H1 (cell line): ENCODE measurements around the gene ELAVL2. TPM values are rescaled to one million over a fixed set of nuclear protein-coding genes. Genes with fewer than 3 reads are reported as not detected.

Experiments
- CTCF ChIA-PET: fragments of 300-600 bp; sonication (Branson Sonifier 250); formaldehyde crosslinking; loops from one replicate; lab custom pipeline; 2021; ENCODE audit not compliant: partially characterized antibody; lab: Charles Lee
- POLR2A ChIA-PET: fragments of 300-600 bp; sonication (Branson Sonifier 250); formaldehyde crosslinking; loops from one replicate; lab custom pipeline; 2021; ENCODE audit warnings: inconsistent platforms; ENCODE audit not compliant: partially characterized antibody; lab: Charles Lee
- DNase-seq, 2 experiments: peaks; one replicate each; pipeline versions ENCODE4 v3.0.0 to v3.0.0-alpha.2; 2010 to 2022; ENCODE audit warnings: low spot score in 2 of 2, low read depth in 1 of 2, mixed read lengths in 1 of 2
- FAIRE-seq: peaks from 2 replicates; lab custom pipeline; 2011; peaks lifted over from hg19 to GRCh38; lab: Jason Lieb, UNC
- H2AFZ ChIP-seq: 2 replicates; pipeline ENCODE4 v1.8.1; 2012; ENCODE audit warnings: low read length, inconsistent platforms
- H2AK5ac ChIP-seq: 2 replicates; pipeline ENCODE4 v1.6.1; 2013; ENCODE audit warnings: low read depth, low read length
- H2BK120ac ChIP-seq: replicated peaks from 2 replicates; pipeline ENCODE3; 2013; ENCODE audit warnings: low read depth, low read length, inconsistent platforms
- H2BK12ac ChIP-seq: 2 replicates; pipeline ENCODE4 v1.6.1; 2013; ENCODE audit warnings: low read depth, low read length
- H2BK15ac ChIP-seq: 2 replicates; pipeline ENCODE4 v1.6.1; 2013; ENCODE audit warnings: low read length
- H2BK20ac ChIP-seq: 2 replicates; pipeline ENCODE4 v1.6.1; 2013; ENCODE audit warnings: low read length
- H2BK5ac ChIP-seq: 2 replicates; pipeline ENCODE4 v1.6.1; 2013; ENCODE audit warnings: low read depth, low read length
- H3K14ac ChIP-seq: 2 replicates; pipeline ENCODE4 v1.6.1; 2013; ENCODE audit warnings: inconsistent platforms; ENCODE audit not compliant: insufficient read length
- H3K18ac ChIP-seq: 2 replicates; pipeline ENCODE4 v1.6.1; 2013; ENCODE audit warnings: low read length; ENCODE audit errors: extremely low read depth
- H3K23ac ChIP-seq: 2 replicates; pipeline ENCODE4 v1.6.1; 2013; ENCODE audit warnings: inconsistent platforms; ENCODE audit not compliant: insufficient read length
- H3K23me2 ChIP-seq: 2 replicates; pipeline ENCODE4 v1.6.1; 2013; ENCODE audit warnings: low read depth, low read length
- H3K27ac ChIP-seq: 2 replicates; pipeline ENCODE4 v1.6.1; 2011; ENCODE audit warnings: low read depth, low read length, inconsistent platforms
- H3K27me3 ChIP-seq, 4 experiments: replicated peaks in 1 of 4; 1 replicate in 1 of 4; 2 replicates in 3 of 4; pipeline versions ENCODE4 v1.6.1 to v1.8.1; 2011 to 2013; ENCODE audit warnings: low read length in 3 of 4, mild to moderate bottlenecking in 3 of 4, inconsistent platforms in 2 of 4, mixed read lengths in 2 of 4, moderate library complexity in 1 of 4; ENCODE audit not compliant: control insufficient read depth in 3 of 4, insufficient read depth in 3 of 4; ENCODE audit errors: extremely low read depth in 1 of 4
- H3K36me3 ChIP-seq, 4 experiments: 2 replicates each; pipeline versions ENCODE4 v1.6.1 to v1.8.1; 2011 to 2013; ENCODE audit warnings: mild to moderate bottlenecking in 4 of 4, low read length in 3 of 4, moderate library complexity in 2 of 4, control low read depth in 1 of 4, inconsistent platforms in 1 of 4; ENCODE audit not compliant: insufficient read depth in 4 of 4, control insufficient read depth in 2 of 4
- H3K4ac ChIP-seq: replicated peaks from 2 replicates; pipeline ENCODE3; 2013; ENCODE audit warnings: low read length, low read depth, mixed read lengths, inconsistent platforms; ENCODE audit not compliant: insufficient read length
- H3K4me1 ChIP-seq, 4 experiments: replicated peaks in 1 of 4; 1 replicate in 1 of 4; 2 replicates in 3 of 4; pipeline versions ENCODE4 v1.6.1 to v1.8.1; 2011 to 2013; ENCODE audit warnings: low read length in 3 of 4, inconsistent platforms in 2 of 4, mixed read lengths in 1 of 4; ENCODE audit not compliant: insufficient read depth in 4 of 4, control insufficient read depth in 3 of 4
- H3K4me2 ChIP-seq, 2 experiments: 2 replicates each; pipeline versions ENCODE4 v1.6.1 to v1.8.1; 2011 to 2013; ENCODE audit warnings: low read depth in 2 of 2, low read length in 2 of 2, control low read depth in 1 of 2, inconsistent platforms in 1 of 2, mild to moderate bottlenecking in 1 of 2; ENCODE audit not compliant: insufficient read depth in 1 of 2
- H3K4me3 ChIP-seq, 4 experiments: fragments of 200-600, 300-600 bp in 1 of 4; sonication (generic), shearing (Covaris generic), sonication (Bioruptor Twin) in 1 of 4; 2 replicates each; pipeline versions ENCODE4 v1.5.1 to v1.8.1; 2011 to 2016; ENCODE audit warnings: low read length in 4 of 4, low read depth in 3 of 4, control low read depth in 2 of 4, inconsistent platforms in 2 of 4, mild to moderate bottlenecking in 2 of 4, mixed read lengths in 1 of 4, moderate library complexity in 1 of 4; ENCODE audit not compliant: insufficient read depth in 2 of 4; ENCODE audit errors: extremely low read depth in 1 of 4
- H3K56ac ChIP-seq: replicated peaks from 2 replicates; pipeline ENCODE3; 2013; ENCODE audit warnings: low read depth, mild to moderate bottlenecking, mixed read lengths, low read length, inconsistent platforms; ENCODE audit not compliant: insufficient read length
- H3K79me1 ChIP-seq: 2 replicates; pipeline ENCODE4 v1.6.1; 2013; ENCODE audit warnings: low read depth, low read length, control low read depth
- H3K79me2 ChIP-seq, 2 experiments: 2 replicates each; pipeline versions ENCODE4 v1.6.1 to v1.8.1; 2012 to 2013; ENCODE audit warnings: low read length in 2 of 2, mild to moderate bottlenecking in 2 of 2, inconsistent platforms in 1 of 2; ENCODE audit not compliant: insufficient read depth in 2 of 2, control insufficient read depth in 1 of 2
- H3K9ac ChIP-seq, 4 experiments: replicated peaks in 1 of 4; 1 replicate in 1 of 4; 2 replicates in 3 of 4; pipeline versions ENCODE4 v1.6.1 to v1.8.1; 2011 to 2013; ENCODE audit warnings: low read depth in 3 of 4, low read length in 3 of 4, control low read depth in 2 of 4, mild to moderate bottlenecking in 2 of 4, moderate library complexity in 2 of 4, inconsistent platforms in 1 of 4; ENCODE audit errors: extremely low read depth in 1 of 4
- H3K9me3 ChIP-seq, 2 experiments: 2 replicates each; pipeline versions ENCODE4 v1.6.1 to v1.8.1; 2012 to 2013; ENCODE audit warnings: mild to moderate bottlenecking in 2 of 2, moderate library complexity in 2 of 2, control low read depth in 1 of 2, inconsistent platforms in 1 of 2, low read depth in 1 of 2, low read length in 1 of 2, mixed read lengths in 1 of 2; ENCODE audit not compliant: insufficient read depth in 2 of 2
- H4K20me1 ChIP-seq, 2 experiments: replicated peaks in 1 of 2; 2 replicates each; pipeline versions ENCODE3 to v1.8.1; 2011 to 2013; ENCODE audit warnings: inconsistent platforms in 2 of 2, low read length in 2 of 2, mild to moderate bottlenecking in 1 of 2; ENCODE audit not compliant: insufficient read depth in 2 of 2, control insufficient read depth in 1 of 2
- H4K5ac ChIP-seq: 2 replicates; pipeline ENCODE4 v1.6.1; 2013; ENCODE audit warnings: low read length, low read depth, mixed read lengths, inconsistent platforms; ENCODE audit not compliant: insufficient read length
- H4K8ac ChIP-seq: 2 replicates; pipeline ENCODE4 v1.8.0; 2013; ENCODE audit warnings: mild to moderate bottlenecking, moderate library complexity, low read length, inconsistent platforms; ENCODE audit not compliant: insufficient read depth; ENCODE audit errors: extremely low read depth
- H4K91ac ChIP-seq: replicated peaks from 2 replicates; pipeline ENCODE3; 2013; ENCODE audit warnings: low read length, mixed read lengths, inconsistent platforms; ENCODE audit not compliant: insufficient read length
- BACH1 ChIP-seq: IDR thresholded peaks from 2 replicates; pipeline ENCODE4 v1.6.1; 2012; ENCODE audit warnings: low read length, improper control_type of control experiment
- BCL11A ChIP-seq, 2 experiments: IDR thresholded peaks; one replicate each; pipeline ENCODE4 v1.6.1; 2011; ENCODE audit warnings: low read depth in 2 of 2, low read length in 2 of 2, mild to moderate bottlenecking in 2 of 2
- CTBP2 ChIP-seq: IDR thresholded peaks from 2 replicates; pipeline ENCODE4 v1.7.0; 2011; ENCODE audit warnings: borderline replicate concordance, mild to moderate bottlenecking, moderate library complexity, mixed read lengths, low read length; ENCODE audit not compliant: insufficient read depth, insufficient read length
- HDAC2 ChIP-seq, 2 experiments: fragments of 300-600 bp in 1 of 2; sonication (generic) in 1 of 2; IDR thresholded peaks; 2 replicates each; pipeline ENCODE4 v1.6.1; 2011 to 2012; ENCODE audit warnings: low read depth in 2 of 2, low read length in 2 of 2, mild to moderate bottlenecking in 2 of 2, moderate library complexity in 2 of 2, borderline replicate concordance in 1 of 2, inconsistent platforms in 1 of 2
- NANOG ChIP-seq: IDR thresholded peaks from 2 replicates; pipeline ENCODE4 v1.6.1; 2011; ENCODE audit warnings: low read length, low read depth, mild to moderate bottlenecking, inconsistent platforms; ENCODE audit not compliant: insufficient read depth, poor library complexity, severe bottlenecking
- RBBP5 ChIP-seq: IDR thresholded peaks from 2 replicates; pipeline ENCODE4 v1.7.1; 2012; ENCODE audit warnings: low read depth, mild to moderate bottlenecking, inconsistent platforms, low read length, moderate library complexity, borderline replicate concordance
- TEAD4 ChIP-seq: IDR thresholded peaks from 2 replicates; pipeline ENCODE4 v1.6.1; 2012; ENCODE audit warnings: low read depth, low read length, inconsistent platforms, mixed read lengths
- USF2 ChIP-seq: IDR thresholded peaks from 2 replicates; pipeline ENCODE4 v1.6.1; 2011; ENCODE audit warnings: low read length, improper control_type of control experiment
- WGBS, 2 experiments: shearing (Covaris generic) in 1 of 2; methylation state at CpG; one replicate each; pipeline versions ENCODE4 v1.1.6 to v1.1.7; 2013 to 2015; ENCODE audit warnings: low lambda C conversion rate in 2 of 2, mixed read lengths in 2 of 2, inconsistent platforms in 1 of 2, low coverage in 1 of 2, missing lambda C conversion rate in 1 of 2; ENCODE audit not compliant: insufficient replicate concordance in 2 of 2, insufficient coverage in 1 of 2, insufficient read length in 1 of 2; ENCODE audit errors: extremely low coverage in 1 of 2, missing lambda C conversion rate in 1 of 2; 5-methylcytosine and 5-hydroxymethylcytosine counted together
- polyA plus RNA-seq, 7 experiments: library from polyadenylated mRNA; depleted of rRNA in 3 of 7; stranded (reverse) in 5 of 7; unstranded in 2 of 7; fragments of >200 nt in 5 of 7; fragments of 200-250 nt in 2 of 7; gene quantifications; 1 replicate in 5 of 7; 2 replicates in 1 of 7; 4 replicates in 1 of 7; pipeline versions ENCODE4 v1.2.1 to v1.2.3, GENCODE V29; 2011 to 2013; ENCODE audit warnings: missing spikeins in 2 of 7, mixed read lengths in 2 of 7
- total RNA-seq: library from RNA; stranded (reverse); fragmentation: NEBNext Ultra II Directional; extraction: Animal tissue kit (Norgen Biotek cat#: 25700); gene quantifications from 2 replicates; pipeline ENCODE4 v1.2.1, GENCODE V29; 2021

Gene ELAVL2
- total and polyA plus RNA-seq, 2 of the 8 experiments (the other 6 are each of a cell fraction or from before 2014, with no cell fraction given): 4.9 to 21.9 TPM

DNA sequence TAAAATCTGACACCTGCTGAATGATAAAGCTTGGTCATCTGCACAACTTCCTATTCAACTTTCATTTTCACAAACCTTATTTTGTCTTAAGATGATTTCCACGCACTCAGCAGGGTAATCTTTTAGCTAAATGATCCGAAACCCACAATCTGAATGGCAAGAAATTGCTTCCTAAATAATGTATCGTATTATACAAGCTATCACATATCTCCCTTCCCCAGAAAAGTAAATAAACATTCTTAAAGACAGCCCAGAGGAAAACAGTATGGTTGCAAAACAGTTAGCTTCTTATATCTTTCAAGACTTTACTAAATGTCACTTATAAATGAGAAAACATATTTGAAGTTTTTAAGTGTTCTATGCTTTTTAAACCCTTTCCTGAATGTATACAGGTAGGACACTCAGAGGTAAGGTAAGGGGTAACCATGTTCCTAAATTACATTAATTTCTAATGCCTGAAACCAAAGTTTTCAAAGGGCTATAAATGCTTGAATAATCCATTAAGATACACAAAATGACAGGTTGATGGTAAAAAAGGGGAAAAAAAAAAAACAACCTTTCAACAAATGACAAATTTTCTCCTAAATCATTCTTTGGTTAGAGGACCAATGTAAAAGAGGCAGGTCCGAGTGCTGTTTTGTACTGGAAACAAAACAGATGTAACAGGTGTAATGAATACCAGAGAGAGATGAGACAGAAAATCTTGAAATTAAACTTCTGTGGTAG lies 36.3 kb downstream of the ELAVL2 start:
- no peak overlapping the region for H2BK12ac ChIP-seq
- H4K91ac ChIP-seq: no peak overlapping the region
- WGBS, 2 experiments: 92% methylated on average over 4 of the region's 4 CpGs; no CpG with 5 or more reads in 1 of the 2 experiments
- H3K4me2 ChIP-seq: no peak overlapping the region
- H3K14ac ChIP-seq: no peak overlapping the region
- no peak overlapping the region for H3K4me3 ChIP-seq
- H3K23ac ChIP-seq: no peak overlapping the region
- CTCF ChIA-PET: interaction anchor here (0.6 kb wide), 1 partner anchor 1999 kb away, joined by 3 read pairs; no protein-coding TSS in a partner anchor
- no peak overlapping the region for H2BK15ac ChIP-seq
- H2BK5ac ChIP-seq: no peak overlapping the region
- peaks cover 0 to 6% of the 10 kb centered on the region in 2 experiments for H4K20me1 ChIP-seq
- peaks cover 4 to 100% of the 10 kb centered on the region in 2 experiments; a peak in 3 of 4 replicates for H3K79me2 ChIP-seq
- DNase-seq (no peak), FAIRE-seq (no peak)
- no peak overlapping the region for H2BK20ac ChIP-seq
- no peak overlapping the region for H3K56ac ChIP-seq
- H3K9me3 ChIP-seq: no peaks in the 10 kb centered on the region
- no peak overlapping the region for H3K4ac ChIP-seq
- no peaks in the 10 kb centered on the region for H3K27me3 ChIP-seq
- H3K18ac ChIP-seq: no peak overlapping the region
- no peaks in the 10 kb centered on the region for H3K36me3 ChIP-seq
- no peak overlapping the region for H2AFZ ChIP-seq
- H3K9ac ChIP-seq: no peak overlapping the region
- peaks cover 2% of the 10 kb centered on the region; the same call in 1 of the 2 replicates for H3K79me1 ChIP-seq
- no peak overlapping the region for H4K8ac ChIP-seq
- no peak overlapping the region for H3K27ac ChIP-seq
- no peaks in the 10 kb centered on the region for H3K23me2 ChIP-seq
- H2BK120ac ChIP-seq: no peak overlapping the region
- POLR2A ChIA-PET: no interaction called here
- H4K5ac ChIP-seq: no peak overlapping the region
- no peak overlapping the region for H2AK5ac ChIP-seq
- peaks cover 0 to 5% (median 4%) of the 10 kb centered on the region in 4 experiments; a peak in 6 of 7 replicates for H3K4me1 ChIP-seq
- TF ChIP-seq RBBP5 (no peak), BCL11A (IDR thresholded peaks at IDR 0.05; ENCODE audit: low read depth in 2 of 2, low read length in 2 of 2) (no peak), USF2 (no peak), NANOG (no peak), CTBP2 (no peak), TEAD4 (no peak), BACH1 (no peak), HDAC2 (IDR thresholded peaks at IDR 0.05; ENCODE audit: borderline replicate concordance in 1 of 2, low read depth in 2 of 2, low read length in 2 of 2) (no peak)
